Esophagus muscularis mucosa (tissue), 4 donors: ENCODE data around the gene STRADB. TPM values are rescaled to one million over a fixed set of nuclear protein-coding genes. Genes with fewer than 3 reads are reported as not detected.

Experiments used
- DNase-seq: peaks from one replicate; pipeline ENCODE4 v3.0.0-alpha.2; 2017; ENCODE audit errors: extremely low spot score
- H3K27ac ChIP-seq, 4 donors: fragments of 200-600 bp; sonication (generic); replicated peaks in 1 of 4; 1 replicate in 3 of 4; 2 replicates in 1 of 4; pipeline ENCODE4 v1.5.1; 2016 to 2019; ENCODE audit warnings: mild to moderate bottlenecking in 1 of 4
- H3K27me3 ChIP-seq, 4 donors: fragments of 200-600 bp; sonication (generic); one replicate each; pipeline versions ENCODE4 v1.5.1 to v1.6.0; 2016 to 2019
- H3K36me3 ChIP-seq, 4 donors: fragments of 200-600 bp; sonication (generic); one replicate each; pipeline ENCODE4 v1.5.1; 2016 to 2019
- H3K4me1 ChIP-seq, 4 donors: fragments of 200-600 bp; sonication (generic); one replicate each; pipeline ENCODE4 v1.5.1; 2016 to 2019
- H3K4me3 ChIP-seq, 4 donors: fragments of 200-600 bp; sonication (generic); 1 replicate in 2 of 4; 2 replicates in 2 of 4; pipeline ENCODE4 v1.5.1; 2016 to 2019; ENCODE audit warnings: mild to moderate bottlenecking in 4 of 4, moderate library complexity in 1 of 4
- H3K9me3 ChIP-seq, 4 donors: fragments of 200-600 bp; sonication (generic); 1 replicate in 3 of 4; 2 replicates in 1 of 4; pipeline ENCODE4 v1.5.1; 2016 to 2019
- EP300 ChIP-seq: sonication (generic); formaldehyde crosslinking; IDR thresholded peaks from one replicate; pipeline ENCODE4 v1.6.1; 2017; ENCODE audit warnings: antibody characterized with exemption
- POLR2A ChIP-seq: fragments of 450-650 bp; IDR thresholded peaks from one replicate; pipeline ENCODE4 v1.6.1; 2017; ENCODE audit warnings: antibody characterized with exemption, moderate library complexity, mild to moderate bottlenecking, low read depth
- POLR2AphosphoS5 ChIP-seq, 2 donors: sonication (generic); formaldehyde crosslinking; IDR thresholded peaks; one replicate each; pipeline ENCODE4 v1.6.1; 2017; ENCODE audit warnings: antibody characterized with exemption in 2 of 2
- WGBS: methylation state at CpG from one replicate; pipeline ENCODE4 v1.1.5; 2018; 5-methylcytosine and 5-hydroxymethylcytosine counted together
- intact Hi-C: fragments of 100-400 bp; cut with DNase I; formaldehyde crosslinking; loops from one replicate; pipeline ENCODE4 v1.15.1; 2023
- total RNA-seq, 4 donors: library from RNA; depleted of rRNA; stranded (reverse); fragments of >200 nt; gene quantifications; one replicate each; pipeline versions ENCODE4 v1.1.0 to v1.2.1, GENCODE V29; 2016
- TF ChIP-seq, protein P1 (sequence below), 3 experiments: fragments of 200-600 bp in 2 of 3; fragments of 450-650 bp in 1 of 3; sonication (generic) in 2 of 3; IDR thresholded peaks; one replicate each; pipeline ENCODE4 v1.5.1; 2017 to 2019; ENCODE audit warnings: antibody characterized with exemption in 3 of 3, mild to moderate bottlenecking in 2 of 3, moderate library complexity in 1 of 3

The STRADB gene
- total RNA-seq, 4 donors from 2014 or later, result 13.6 to 15.6 (median 14.1) TPM

DNA sequence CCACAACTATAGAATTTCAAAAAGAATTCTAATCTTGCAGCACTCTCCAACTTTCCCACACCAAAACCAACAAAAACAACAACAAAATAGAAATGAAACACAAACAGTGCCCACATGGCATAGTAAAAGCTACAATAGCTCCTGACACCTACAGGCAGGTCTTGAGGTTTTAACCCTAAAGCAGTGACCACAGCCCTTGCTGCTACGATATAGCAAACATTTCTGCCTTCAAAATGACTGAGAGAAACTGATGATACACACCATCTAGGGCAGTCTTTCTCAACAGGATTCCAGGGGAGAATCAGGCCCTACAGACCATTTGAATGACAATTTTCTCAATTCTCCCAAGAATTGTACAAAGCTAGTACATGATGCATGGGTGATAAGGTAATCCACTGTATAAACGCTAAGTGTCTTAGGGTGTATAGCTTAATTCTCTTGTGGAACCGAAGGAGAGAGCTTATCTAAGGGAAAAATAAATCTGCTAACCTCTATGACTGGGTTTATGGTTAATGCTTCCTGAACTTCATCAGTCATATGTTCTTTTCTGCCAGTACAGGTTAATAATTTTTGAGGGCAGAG lies 46.8 kb upstream of the STRADB start:
- peaks cover 0 to 3% (median 0%) of the 10 kb centered on the region in 4 donors for H3K36me3 ChIP-seq
- no peaks in the 10 kb centered on the region for H3K9me3 ChIP-seq
- intact Hi-C loops, result no loop called here
- TF ChIP-seq EP300 (no peak), POLR2AphosphoS5 (IDR thresholded peaks at IDR 0.05) (no peak)
- no peaks in the 10 kb centered on the region for H3K27me3 ChIP-seq
- DNase-seq, result no peak
- H3K4me1 ChIP-seq, result peaks cover 34 to 96% (median 86%) of the 10 kb centered on the region in 4 donors
- H3K4me3 ChIP-seq, result no peak overlapping the region
- WGBS, result 87% methylated on average over 3 of the region's 3 CpGs
- peak overlapping the region in 3 of 4 donors; percentile 9 to 76 (median 71) for H3K27ac ChIP-seq

GRCh38 chr2:201406077-201406662 lies 45.4 kb upstream of the STRADB start:
- WGBS, result 14% methylated on average over 3 of the region's 3 CpGs
- no peak for DNase-seq
- Histone ChIP-seq H3K27me3 (no peaks in the 10 kb centered on the region), H3K9me3 (no peaks in the 10 kb centered on the region), H3K36me3 (no peaks in the 10 kb centered on the region), H3K27ac (peak overlapping the region; percentile 68 to 76 (median 72)), H3K4me1 (peaks cover 41 to 96% (median 92%) of the 10 kb centered on the region in 4 donors), H3K4me3 (peak overlapping the region in 2 of 4 donors; percentile 1 to 3)
- intact Hi-C loops, result no loop called here
- TF ChIP-seq POLR2AphosphoS5 (IDR thresholded peaks at IDR 0.05) (peak in 1 of 2 donors; percentile 65), POLR2A (no peak)

DNA sequence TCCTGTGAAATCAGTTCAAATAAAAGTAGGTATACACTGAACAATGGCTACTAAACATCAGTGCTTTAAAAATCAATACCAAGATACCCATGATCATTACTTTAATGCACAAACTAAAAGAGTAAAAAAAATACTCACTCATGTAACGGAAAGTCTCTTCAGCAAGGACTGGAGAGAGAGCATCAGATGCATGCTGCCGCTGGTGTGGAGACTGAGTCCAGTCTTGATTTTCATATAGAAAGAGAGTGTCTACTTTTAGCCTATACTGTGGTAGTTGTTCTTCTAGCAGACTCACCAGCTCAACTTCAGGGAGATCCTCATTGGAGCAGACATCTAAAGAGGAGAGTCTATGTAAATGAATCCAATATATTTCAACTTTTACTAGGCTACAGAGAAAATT lies 44.3 kb upstream of the STRADB start:
- H3K36me3 ChIP-seq, result no peaks in the 10 kb centered on the region
- H3K9me3 ChIP-seq, result no peaks in the 10 kb centered on the region
- no peak for DNase-seq
- peaks cover 46 to 96% (median 93%) of the 10 kb centered on the region in 4 donors for H3K4me1 ChIP-seq
- TF ChIP-seq POLR2A, result no peak
- no peak for TF ChIP-seq POLR2AphosphoS5 (IDR thresholded peaks at IDR 0.05)
- TF ChIP-seq EP300, result no peak
- TF ChIP-seq, protein P1, sequence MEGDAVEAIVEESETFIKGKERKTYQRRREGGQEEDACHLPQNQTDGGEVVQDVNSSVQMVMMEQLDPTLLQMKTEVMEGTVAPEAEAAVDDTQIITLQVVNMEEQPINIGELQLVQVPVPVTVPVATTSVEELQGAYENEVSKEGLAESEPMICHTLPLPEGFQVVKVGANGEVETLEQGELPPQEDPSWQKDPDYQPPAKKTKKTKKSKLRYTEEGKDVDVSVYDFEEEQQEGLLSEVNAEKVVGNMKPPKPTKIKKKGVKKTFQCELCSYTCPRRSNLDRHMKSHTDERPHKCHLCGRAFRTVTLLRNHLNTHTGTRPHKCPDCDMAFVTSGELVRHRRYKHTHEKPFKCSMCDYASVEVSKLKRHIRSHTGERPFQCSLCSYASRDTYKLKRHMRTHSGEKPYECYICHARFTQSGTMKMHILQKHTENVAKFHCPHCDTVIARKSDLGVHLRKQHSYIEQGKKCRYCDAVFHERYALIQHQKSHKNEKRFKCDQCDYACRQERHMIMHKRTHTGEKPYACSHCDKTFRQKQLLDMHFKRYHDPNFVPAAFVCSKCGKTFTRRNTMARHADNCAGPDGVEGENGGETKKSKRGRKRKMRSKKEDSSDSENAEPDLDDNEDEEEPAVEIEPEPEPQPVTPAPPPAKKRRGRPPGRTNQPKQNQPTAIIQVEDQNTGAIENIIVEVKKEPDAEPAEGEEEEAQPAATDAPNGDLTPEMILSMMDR (IDR thresholded peaks at IDR 0.05), result no peak
- intact Hi-C loops, result no loop called here
- WGBS, result 91% methylated on average over 2 of the region's 2 CpGs
- peak overlapping the region in 1 of 4 donors; percentile 3 for H3K4me3 ChIP-seq
- peak overlapping the region; percentile 68 to 76 (median 72) for H3K27ac ChIP-seq
- no peaks in the 10 kb centered on the region for H3K27me3 ChIP-seq

- TF ChIP-seq EP300, result no peak
- no peak for TF ChIP-seq POLR2AphosphoS5 (IDR thresholded peaks at IDR 0.05)
- TF ChIP-seq, protein P1 (IDR thresholded peaks at IDR 0.05), result no peak
- no peak for TF ChIP-seq POLR2A
- Histone ChIP-seq H3K9me3 (no peaks in the 10 kb centered on the region), H3K36me3 (no peaks in the 10 kb centered on the region), H3K27me3 (no peaks in the 10 kb centered on the region), H3K4me1 (peaks cover 55 to 97% (median 93%) of the 10 kb centered on the region in 4 donors), H3K27ac (peak overlapping the region in 1 of 4 donors; percentile 76), H3K4me3 (no peak overlapping the region)
- 77% methylated on average over 3 of the region's 3 CpGs for WGBS
- intact Hi-C loops, result no loop called here
- DNase-seq, result no peak
These were observed 42.6 kb upstream of the STRADB start for GRCh38 chr2:201408931-201409330.

DNA sequence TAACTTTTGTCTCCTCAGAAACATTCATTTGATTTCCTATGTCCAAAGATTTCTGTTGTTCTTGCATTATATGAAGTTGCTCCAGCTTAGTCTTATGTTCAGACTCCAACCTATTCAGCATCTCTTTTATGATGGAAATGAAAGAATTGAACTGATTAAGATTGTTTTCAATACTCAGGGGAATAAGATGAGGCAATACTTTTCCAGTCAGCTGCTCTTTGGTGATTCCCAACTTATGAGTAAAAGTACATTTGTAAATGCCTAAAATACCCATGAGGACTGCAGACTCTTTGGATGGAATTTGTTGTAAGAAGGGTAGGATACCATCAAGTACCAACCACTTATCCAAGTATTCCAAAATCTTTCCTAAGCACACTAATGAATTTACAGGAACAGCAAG lies 40.1 kb upstream of the STRADB start:
- Histone ChIP-seq H3K27ac (peak overlapping the region; percentile 11 to 76 (median 38)), H3K9me3 (no peaks in the 10 kb centered on the region), H3K27me3 (no peaks in the 10 kb centered on the region), H3K4me1 (peaks cover 64 to 97% (median 93%) of the 10 kb centered on the region in 4 donors), H3K36me3 (no peaks in the 10 kb centered on the region), H3K4me3 (no peak overlapping the region)
- intact Hi-C loops, result no loop called here
- TF ChIP-seq EP300 (no peak), POLR2AphosphoS5 (IDR thresholded peaks at IDR 0.05) (no peak), POLR2A (no peak)
- TF ChIP-seq, protein P1 (IDR thresholded peaks at IDR 0.05), result no peak
- DNase-seq, result no peak
